Measurements from ENCODE around the gene MAP3K14.
A peak's percentile ranks its signal among the peaks of the same experiment; 100 is the strongest.

Gene MAP3K14

DNA sequence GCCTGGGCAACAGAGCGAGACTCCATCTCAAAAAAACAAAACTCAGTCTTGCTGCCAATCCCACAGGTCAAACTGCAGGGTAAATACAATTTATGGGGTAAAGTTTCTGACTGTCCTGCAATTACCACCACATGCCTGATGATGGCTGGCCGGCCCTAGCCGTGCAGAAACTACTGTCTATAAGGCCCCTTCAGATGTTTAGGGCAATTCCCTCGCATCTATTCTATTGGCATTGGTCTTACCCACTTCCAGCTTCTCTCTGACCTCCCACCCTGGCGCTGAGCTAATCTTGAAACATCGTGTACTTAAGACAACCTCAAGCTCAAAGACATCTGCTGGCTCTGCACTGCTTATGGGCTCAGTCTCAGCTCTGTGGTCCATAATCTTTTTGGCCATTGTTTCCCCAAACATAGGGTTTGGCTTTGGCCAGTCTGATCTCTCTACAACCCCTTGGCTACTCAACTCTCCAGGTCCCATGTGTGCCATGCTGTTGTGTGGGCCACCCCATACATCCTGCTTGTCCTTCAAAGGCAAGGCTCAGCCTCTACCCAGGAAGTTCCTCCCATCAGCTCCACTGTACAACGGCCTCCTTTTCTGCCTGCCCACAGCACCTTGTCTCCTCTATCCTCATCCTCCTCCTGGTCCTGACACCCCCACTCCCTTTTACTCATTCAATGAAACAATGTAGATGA lies 16.6 kb downstream of the MAP3K14 start:
- no peak for DNase-seq (ENCODE audit: low read depth)

DNA sequence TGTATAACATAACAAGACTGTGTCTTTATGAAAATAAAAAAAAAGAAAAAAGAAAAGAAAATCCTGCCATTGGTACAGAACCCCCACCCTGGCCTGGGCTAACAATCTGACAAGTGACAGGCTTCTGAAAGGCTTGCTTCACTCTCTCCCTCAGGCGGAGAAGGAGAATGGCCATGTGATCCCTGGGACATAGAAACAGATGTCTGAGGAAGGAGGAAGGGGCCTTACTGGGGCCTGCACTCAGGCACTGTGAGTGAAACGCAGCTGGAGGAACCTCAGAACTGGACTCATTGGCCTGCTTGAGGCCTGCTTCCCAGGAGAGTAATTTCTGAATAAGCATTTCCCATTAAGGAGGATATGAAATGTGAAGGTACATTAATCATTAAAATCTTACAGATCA lies 17.5 kb downstream of the MAP3K14 start:
- no peak for DNase-seq (ENCODE audit: low read depth)

DNA sequence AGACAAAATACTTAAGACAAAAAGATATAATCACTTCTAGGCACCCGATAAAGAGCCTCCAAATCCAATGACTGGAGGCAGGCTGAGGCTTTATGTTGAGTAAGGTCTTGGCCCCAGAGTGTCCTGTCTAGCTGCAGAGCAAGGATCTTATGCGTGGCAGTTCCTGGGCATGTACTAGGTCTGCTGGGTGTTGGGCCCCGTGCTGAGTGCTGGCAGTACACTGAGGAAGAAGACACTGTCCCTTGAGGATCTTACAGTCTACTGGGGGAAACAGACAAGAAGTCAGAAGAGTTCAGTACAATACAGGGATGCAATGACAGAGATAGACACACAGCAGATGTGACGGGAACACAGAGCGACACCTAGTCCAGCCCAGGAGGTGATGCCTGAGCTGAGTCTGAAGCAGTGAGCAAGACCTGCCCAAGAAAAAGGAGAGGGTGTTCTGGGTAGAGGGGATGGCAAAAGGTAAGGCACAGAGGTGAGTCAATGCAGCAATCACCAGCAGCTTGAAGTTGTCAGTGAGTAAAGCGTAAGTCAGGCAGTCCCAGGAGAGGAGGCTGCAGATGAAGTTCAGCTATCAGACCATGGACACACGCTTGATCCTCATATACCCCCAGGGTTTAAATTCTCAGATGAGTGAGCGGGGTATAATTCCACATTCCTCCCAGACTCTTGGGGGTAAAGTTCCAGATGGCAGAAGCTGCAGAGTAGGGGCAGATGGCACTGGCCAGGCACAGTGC lies 18.1 kb downstream of the MAP3K14 start:
- no peak for DNase-seq (ENCODE audit: low read depth)

DNA sequence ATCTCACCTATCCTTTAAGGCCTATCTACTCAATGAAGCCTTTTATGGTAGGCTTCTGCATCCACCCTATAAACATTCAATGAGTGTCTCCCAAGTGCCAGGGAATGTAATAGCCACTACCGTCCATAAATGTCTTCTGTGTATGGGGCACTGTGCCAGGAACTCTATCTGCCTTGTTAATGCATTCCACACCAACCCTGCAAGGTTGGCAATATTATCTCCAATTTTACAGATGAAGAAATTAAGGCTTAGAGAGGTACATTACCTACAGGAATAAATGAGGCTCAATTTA lies 20.0 kb downstream of the MAP3K14 start:
- no peak for DNase-seq (ENCODE audit: low read depth)

DNA sequence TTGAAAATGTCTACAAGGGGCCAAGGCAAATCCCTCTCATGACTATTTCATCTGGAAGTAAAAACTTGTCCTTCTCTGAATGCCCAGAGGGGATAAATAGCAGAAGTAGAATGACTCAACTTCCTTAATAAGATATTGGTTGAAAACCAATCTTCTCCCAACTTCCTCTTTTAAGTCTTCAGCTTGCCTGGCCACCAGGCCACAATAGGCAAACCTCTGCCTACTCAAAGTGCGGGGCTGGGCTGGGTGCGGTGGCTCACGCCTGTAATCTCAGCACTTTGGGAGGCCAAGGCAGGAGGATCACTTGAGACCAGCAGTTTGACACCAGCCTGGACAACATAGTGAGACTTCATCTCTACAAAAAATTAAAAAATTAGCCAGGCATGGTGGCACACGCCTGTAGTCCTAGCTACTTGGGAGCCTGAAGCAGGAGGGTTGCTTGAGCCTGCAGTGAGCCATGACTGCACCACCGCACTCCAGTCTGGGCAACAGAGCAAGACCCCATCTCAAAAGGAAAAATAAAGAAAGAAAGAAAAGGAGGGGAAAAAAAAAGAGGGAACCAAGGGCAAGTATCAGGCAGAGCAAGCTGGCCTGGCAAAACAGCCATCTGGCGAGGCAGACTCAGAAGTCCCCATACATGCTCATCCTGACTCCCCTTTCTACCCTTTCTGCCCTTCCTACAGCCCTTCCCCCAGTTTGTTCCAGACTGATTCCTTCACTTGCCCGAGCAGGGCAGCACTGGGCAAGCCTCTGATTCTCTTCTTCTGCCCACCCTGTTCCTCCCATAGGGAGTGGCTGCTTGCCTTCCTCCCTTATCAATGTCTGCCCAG lies 20.6 kb downstream of the MAP3K14 start:
- no peak for DNase-seq (ENCODE audit: low read depth)

DNA sequence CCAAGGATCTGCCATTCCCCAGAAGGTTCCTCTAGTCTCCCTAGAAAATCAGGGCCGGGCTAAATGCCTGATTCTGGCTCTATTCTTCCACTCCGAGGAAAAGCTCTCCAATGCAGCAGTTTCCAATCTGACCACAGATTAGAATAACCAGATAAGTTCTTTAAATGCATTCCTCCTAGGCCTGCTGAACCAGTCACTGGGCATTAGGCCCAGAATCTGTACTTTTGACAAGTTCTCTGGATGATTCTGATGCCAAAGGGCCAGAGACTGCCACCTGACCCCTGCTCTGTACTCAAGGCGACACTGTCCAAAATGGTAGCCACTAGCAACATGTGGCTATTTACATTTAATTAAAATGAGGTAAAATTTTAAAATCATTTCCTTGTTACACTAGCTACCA lies 22.3 kb downstream of the MAP3K14 start:
- no peak for DNase-seq (ENCODE audit: low read depth)

DNA sequence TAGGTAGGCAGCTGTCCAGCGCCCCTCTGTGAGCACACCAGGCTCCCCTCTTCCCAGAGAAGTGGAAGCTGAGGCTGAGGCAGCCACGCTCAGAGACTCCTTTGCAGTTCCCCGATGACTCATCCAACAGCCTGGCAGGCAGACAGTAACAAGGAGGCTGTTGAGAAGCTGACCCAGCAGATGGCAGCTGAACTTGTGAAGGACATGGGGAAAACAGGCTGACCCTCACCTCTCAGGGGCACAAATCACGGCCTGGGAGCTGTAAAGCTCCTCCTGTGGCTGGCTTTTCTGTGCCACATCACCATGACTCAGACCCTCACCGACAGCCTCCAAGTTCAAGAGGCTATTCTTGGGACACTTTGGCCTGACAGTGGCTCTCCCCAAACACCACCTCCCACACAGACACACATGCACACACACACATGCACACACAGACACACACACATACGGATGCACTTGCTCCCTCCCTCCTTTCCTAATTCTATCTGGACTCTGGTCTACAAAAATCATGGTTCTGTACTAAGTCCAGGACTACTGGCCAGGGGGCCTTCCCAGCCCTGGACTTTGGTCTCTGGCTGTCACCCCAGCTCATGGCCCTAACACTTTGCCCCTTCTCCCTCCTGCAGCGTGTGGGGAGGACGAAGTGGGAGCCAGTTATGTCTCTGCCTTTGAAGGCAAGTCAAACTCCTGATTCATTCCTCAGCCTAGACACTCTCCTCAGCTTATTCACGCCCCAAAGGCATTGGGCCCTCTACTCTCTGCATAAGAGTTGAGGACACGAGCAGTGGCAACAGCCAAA lies 23.2 kb downstream of the MAP3K14 start:
- no peak for DNase-seq (ENCODE audit: low read depth)

DNA sequence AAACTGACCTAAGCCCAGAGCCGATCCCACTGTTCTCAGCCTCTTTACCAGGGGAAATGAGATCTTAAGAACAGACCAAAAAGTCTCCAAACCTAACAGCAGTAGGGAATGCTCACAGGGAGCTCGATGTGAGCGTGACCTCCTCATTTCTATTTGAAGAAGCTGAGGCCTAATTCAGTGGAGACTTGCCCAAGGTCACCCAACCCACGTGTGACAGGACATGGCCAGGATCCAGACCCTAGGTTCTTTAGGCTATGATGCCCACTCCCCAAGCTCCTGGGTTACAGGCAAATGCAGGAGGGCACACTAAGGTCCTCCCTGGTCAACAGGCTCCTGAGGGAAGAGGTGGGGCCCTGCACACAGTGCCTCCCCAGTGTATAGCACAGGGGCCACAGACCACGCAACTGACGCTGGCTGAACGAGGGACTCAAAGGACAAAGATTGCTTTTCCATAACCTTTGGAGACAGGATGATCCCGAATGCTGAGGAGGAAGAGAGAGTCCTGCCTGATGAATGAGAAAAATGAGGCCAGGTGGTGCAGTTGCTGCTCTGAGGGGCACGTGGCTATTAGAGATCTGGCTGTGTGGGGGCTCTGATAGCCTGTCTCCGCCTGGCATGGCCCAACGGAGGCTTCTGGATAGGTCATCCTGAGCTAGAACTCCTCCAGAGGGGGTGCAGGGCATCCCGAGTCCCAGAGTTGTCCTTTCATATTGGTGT lies 24.0 kb downstream of the MAP3K14 start:
- DNase-seq (ENCODE audit: low read depth) = no peak

DNA sequence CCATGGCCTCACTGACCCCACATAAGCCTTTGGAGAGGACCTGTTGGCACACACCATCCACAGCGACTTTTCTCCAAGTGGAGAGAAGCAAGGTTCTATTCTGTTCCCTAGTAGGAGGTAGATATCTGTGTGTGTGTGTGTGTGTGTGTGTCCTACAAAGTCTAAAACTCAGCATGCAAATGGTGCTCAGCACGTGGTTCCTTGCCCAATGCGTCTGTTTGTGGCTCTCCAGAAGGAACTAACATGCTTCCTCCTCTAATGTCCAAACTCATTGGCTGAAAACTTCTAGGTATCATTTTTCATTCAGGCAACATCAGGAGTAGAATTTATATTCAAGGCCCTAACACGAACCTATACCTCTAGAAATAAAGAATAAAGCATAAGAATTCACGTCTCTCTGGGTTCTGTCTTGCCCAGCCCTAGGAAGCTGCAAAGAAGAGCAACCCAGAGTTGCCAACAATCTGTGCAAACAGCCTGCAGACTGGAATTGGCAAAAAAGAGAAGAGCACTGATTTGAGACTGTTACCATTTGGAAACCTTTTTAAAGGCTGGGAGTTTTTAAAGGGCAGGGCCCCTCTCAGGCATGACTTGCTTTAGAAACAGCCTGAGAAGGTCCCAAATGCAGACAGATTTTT lies 25.5 kb downstream of the MAP3K14 start:
- DNase-seq (ENCODE audit: low read depth) = no peak

DNA sequence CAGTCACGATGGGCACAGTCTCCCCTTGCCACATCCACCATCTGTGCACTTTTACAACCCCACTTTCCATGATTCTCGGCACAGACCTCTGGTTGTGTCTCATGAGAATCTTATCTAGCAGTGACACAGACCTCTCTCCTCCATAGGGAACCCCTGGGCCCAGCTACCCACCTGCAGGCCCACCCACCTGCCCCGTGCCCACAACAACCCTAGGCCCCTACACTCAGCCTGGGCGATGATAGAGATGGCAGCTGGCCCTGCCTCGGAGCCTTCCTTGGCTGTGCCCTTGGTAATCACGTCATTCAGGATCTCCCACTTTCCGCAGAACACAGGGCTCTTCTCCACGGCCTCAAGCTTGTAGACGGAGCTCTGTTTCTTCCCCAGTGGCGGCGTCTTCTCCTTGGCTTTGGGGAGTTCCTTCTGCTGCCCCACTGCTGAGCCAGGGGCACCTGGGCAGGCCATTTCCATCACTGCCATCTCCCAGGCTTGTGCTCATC lies 26.5 kb downstream of the MAP3K14 start:
- no peak for DNase-seq (ENCODE audit: low read depth)

DNA sequence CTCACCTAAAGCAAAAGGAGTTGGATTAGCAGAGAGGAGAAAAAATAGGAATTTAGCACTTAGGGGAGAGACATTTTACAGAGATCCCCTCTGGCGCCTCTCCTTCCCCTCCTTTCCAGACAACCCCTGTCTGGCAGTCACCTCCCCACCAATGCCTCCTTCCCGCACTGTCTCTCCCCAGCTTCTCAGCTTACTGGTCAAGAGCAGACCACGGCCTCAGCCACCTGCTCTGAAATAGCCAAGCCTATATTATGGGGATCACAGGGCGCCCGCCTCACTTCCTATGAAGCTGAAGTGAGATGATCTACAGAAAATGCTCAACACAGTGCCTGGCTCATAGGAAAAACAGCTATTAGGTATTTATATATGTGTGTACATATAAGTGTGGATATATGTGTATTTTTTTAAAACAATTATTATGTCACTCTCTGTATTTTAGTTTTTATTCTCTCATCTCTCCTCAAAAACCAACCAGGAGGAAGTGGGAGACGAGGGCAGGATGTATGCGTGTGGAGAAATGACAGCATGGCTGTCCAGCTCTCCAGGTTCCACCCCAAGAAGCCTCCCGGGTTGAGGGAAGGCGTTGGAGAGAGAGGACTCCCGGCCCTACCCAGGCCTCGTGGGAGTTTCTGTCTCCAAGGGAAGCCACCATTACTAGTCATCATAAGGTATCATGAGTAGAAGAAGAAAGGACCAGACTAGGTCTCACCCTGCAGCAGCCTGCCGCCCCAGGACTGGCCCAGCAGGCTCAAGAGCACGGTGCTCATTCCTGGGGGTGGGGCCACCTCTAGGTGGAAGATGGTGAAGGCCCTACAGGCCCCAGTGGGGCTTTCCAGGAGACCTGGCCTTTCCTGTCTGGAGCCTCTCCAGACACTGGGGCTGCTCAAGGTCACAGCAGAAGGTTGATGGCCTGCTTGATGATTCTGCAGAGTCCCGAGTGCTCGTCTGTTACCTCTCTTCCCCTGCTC lies 27.2 kb downstream of the MAP3K14 start:
- DNase-seq (ENCODE audit: low read depth) = no peak

DNA sequence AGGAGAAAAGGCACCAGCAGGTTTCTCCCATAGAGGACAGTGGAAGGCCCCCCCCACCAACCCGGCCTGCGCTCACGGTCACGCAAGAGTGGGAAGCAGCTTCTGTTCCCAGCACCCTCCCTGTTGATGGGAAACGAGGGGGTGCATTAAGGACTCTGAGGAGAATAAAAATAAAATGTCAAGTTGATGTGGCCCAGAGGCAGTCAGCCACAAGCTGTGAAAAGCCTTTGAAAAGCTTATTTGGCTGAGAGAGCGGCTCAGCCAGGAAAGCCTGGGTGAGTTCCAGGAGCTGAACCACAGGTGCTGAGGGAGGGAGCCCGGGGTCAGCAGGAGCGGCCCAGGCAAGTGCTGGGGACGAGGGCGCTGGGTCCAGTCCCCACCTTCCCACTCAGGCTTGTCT lies 28.0 kb downstream of the MAP3K14 start:
- DNase-seq (ENCODE audit: low read depth) = no peak

DNA sequence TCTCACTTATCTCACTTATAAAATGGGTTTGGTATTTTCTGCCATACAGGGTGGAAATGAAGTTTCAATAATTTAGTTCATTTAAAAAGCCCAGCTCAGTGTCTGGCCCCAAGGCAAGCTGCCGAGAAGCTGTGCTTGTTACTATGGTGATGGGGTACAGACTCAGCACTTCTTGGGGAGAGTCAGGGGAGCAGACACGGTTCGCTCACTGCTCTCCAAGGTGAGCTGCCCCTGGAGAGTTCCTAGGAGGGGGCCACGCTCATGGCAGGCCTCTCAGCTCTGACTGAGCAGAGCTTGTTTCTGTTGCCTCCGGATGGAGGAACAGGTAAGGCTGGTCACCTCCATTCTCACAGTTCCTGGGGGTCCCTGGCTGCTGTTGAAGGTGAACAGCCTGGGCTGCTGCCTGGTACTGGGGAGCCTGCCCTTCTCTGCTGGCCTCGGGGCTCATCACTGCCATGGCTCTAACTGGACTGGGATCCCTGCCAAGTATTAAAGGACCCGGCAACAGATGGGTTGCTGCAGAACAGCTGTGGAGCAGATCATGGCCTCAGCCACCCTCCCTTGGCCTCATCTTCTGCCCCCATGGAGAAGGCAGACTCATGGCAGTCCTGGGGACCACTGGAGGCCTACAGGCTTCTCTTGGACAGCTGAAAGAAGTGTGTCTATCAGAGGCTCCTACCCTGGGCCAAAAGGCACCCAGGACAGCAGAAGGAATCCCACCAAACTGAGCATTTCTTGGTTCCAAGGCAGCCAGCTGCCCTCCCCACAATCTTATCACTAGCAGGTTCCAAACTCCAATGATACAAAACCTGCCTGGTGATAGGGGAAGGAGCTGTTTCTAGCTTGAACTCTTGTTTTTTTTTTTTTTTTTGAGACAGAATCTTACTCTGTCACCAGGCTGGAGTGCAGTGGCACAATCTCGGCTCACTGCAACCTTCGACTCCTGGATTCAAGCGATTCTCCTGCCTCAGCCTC lies 29.0 kb downstream of the MAP3K14 start:
- no peak for DNase-seq (ENCODE audit: low read depth)

DNA sequence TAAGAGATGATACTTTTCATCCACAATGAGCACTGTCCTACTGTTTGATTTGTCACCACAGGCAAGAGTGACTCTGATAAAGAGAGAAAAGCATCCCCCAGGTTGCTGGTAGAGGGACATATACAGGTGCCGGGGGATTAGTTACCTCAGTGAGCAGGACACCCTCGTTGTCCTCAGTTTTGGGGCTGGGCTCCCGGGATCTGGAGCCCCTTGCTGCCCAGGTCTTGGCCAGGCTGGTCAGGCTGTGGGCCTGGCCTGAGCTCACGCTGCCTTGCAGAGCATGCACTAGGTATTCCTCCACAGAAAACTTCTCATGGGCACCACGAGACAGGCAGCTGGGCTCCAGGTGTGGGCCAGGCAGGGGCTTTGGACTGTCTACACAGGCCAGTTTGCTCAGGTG lies 30.5 kb downstream of the MAP3K14 start:
- DNase-seq (ENCODE audit: low read depth) = no peak

DNA sequence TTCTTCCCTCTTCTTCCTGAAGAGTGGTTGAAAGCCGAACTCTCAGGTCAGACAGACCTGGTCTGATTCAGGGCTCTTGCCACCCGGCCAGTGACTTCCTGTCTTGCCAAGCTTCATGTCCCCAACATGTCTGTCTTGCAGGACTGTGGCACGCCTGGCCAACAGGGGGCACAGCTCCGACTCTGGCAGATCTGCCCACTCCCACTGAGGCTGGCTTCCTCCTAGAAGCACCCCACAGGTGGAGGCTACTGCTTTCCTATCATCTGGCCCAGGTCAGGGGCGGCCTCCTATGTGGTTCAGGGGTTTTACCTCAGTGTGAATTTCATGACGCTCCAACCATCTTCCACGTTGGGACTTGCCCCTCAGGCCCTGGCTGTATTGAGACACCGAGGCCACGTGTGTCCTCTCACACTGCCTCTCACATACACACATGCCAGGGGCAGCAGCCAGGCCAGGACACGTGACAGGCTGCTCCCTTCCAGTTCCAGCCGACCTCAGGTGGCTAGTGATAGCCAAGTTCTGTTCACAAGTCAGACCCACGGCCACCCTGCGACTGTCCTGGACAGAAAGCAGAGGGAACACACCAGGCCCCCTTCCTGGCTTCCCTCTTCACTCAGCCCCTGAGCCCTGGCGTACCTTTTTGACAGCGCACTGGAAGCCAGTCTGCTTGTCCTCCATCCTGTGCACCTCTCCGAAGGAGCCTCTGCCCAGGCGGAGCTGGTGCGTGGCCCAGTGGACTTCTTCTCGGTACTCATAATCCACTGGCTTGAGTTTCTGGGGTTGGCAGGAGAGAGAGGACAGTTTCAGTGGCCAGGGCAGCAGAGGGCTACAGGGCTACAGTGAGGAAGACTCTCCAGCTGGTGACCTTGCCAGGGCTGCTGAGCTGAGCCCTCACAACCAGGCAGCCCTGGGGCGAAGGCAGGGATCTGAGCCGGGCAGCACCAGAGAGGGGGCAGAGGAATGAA lies 32.4 kb downstream of the MAP3K14 start:
- DNase-seq (ENCODE audit: low read depth) = peak; percentile 18

DNA sequence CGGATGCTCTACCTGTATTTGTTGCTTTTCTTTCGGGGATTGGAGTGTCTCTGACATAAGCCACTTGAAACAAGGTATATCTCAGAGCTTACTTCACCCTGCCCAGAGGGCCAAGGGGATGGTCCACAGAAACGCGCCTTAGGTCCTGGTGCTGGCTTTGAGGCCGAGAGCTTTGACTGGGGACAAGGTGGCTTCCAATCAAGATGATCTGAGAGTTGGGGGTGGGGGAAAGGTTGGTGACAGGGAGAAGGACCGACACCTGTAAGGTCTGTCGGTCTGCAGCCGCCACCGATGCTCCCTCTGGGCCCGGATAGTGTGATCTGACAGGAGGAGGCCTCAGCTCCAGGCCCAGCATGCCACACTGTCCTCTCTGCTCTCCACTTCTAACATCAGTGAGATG lies 33.1 kb downstream of the MAP3K14 start:
- no peak for DNase-seq (ENCODE audit: low read depth)
